Right lobe of liver (tissue), 4 donors: ENCODE results near the gene GPR33.

Source experiments
- CTCF ChIP-seq, 4 donors: fragments of 200-600 bp in 3 of 4; fragments of 450-650 bp in 1 of 4; IDR thresholded peaks; one replicate each; pipeline versions ENCODE4 v1.5.1 to v1.8.0; 2016 to 2022; ENCODE audit warnings: antibody characterized with exemption in 4 of 4, mild to moderate bottlenecking in 2 of 4
- POLR2A ChIP-seq: fragments of 450-650 bp; IDR thresholded peaks from one replicate; pipeline ENCODE4 v1.6.1; 2017; ENCODE audit warnings: antibody characterized with exemption, mild to moderate bottlenecking
- donor health status: DM: no; HTN: no; CAD: no.
- donor health status: DM: no; HTN: no; CAD: no.
- donor health status: DM: no; HTN: yes; CAD: no.

- TF ChIP-seq CTCF (IDR thresholded peaks at IDR 0.05) (no peak), POLR2A (no peak)
Observed at GRCh38 chr14:31477248-31477647, 10.6 kb downstream of the GPR33 start.
